Spleen (tissue), 7 donors: ENCODE results near the gene CYBA.

ENCODE experiments used
- CTCF ChIP-seq, 11 experiments: fragments of 200-600 bp in 7 of 11; fragments of 450-650 bp in 4 of 11; sonication (generic) in 4 of 11; IDR thresholded peaks in 8 of 11; conservative IDR thresholded peaks in 3 of 11; 1 replicate in 7 of 11; 2 replicates in 4 of 11; pipeline versions ENCODE4 v1.4.0 to v1.8.0; 2016 to 2021; ENCODE audit warnings: antibody characterized with exemption in 11 of 11, inconsistent platforms in 4 of 11, mild to moderate bottlenecking in 1 of 11
- POLR2AphosphoS5 ChIP-seq, 3 donors: sonication (generic); formaldehyde crosslinking; IDR thresholded peaks; one replicate each; pipeline ENCODE4 v1.5.1; 2017; ENCODE audit warnings: antibody characterized with exemption in 3 of 3
- donor health status: DM: no; HTN: no; CAD: no; lungs with moderate emphysema.
- donor health status: DM: no; HTN: no; CAD: no.
- donor health status: DM: no; HTN: no; CAD: no.

GRCh38 chr16:88656291-88656980 is 5.6 kb upstream of the CYBA start:
- no peak for TF ChIP-seq CTCF (IDR thresholded peaks at IDR 0.05 in 8 of 11, conservative IDR thresholded peaks at IDR 0.05 in 3 of 11)
- no peak for TF ChIP-seq POLR2AphosphoS5 (IDR thresholded peaks at IDR 0.05)
